IPS-20b (cell line): ENCODE results near the gene PSAP.
"Not testable (repeated sequence)": the region's sequence is repeated elsewhere in the genome, so short reads cannot be mapped to it uniquely, and the experiment has no call there.

Source experiments
- H3K27ac ChIP-seq: one replicate; pipeline ENCODE4 v1.5.1; 2013; ENCODE audit warnings: low read length
- H3K27me3 ChIP-seq: 2 replicates; pipeline ENCODE4 v1.6.1; 2013; ENCODE audit warnings: mild to moderate bottlenecking, low read length, inconsistent platforms; ENCODE audit not compliant: insufficient read depth
- H3K36me3 ChIP-seq: 2 replicates; pipeline ENCODE4 v1.6.1; 2013; ENCODE audit warnings: low read depth, mild to moderate bottlenecking, inconsistent platforms, low read length, moderate library complexity; ENCODE audit not compliant: insufficient read depth
- H3K4me1 ChIP-seq: 2 replicates; pipeline ENCODE4 v1.6.1; 2013; ENCODE audit warnings: mild to moderate bottlenecking, control low read depth, inconsistent platforms, low read length, moderate library complexity; ENCODE audit not compliant: insufficient read depth
- H3K4me3 ChIP-seq: 2 replicates; pipeline ENCODE4 v1.5.1; 2013; ENCODE audit warnings: mild to moderate bottlenecking, low read length, inconsistent platforms
- H3K9ac ChIP-seq: 2 replicates; pipeline ENCODE4 v1.6.1; 2013; ENCODE audit warnings: low read depth, mild to moderate bottlenecking, inconsistent platforms, low read length, moderate library complexity
- H3K9me3 ChIP-seq: 2 replicates; pipeline ENCODE4 v1.6.1; 2013; ENCODE audit warnings: mild to moderate bottlenecking, low read depth, low read length, inconsistent platforms; ENCODE audit not compliant: insufficient read depth

The PSAP gene

GRCh38 chr10:71882813-71883659 is 32.0 kb upstream of the PSAP start:
- Histone ChIP-seq H3K27ac (no peak overlapping the region), H3K36me3 (no peaks in the 10 kb centered on the region), H3K9ac (no peak overlapping the region), H3K27me3 (peaks cover 5% of the 10 kb centered on the region), H3K4me3 (no peak overlapping the region), H3K4me1 (no peaks in the 10 kb centered on the region; the same call in 1 of the 2 replicates), H3K9me3 (no peaks in the 10 kb centered on the region)

GRCh38 chr10:71881647-71882355 is 30.8 kb upstream of the PSAP start:
- H3K4me3 ChIP-seq: no peak overlapping the region
- H3K36me3 ChIP-seq: no peaks in the 10 kb centered on the region
- no peak overlapping the region for H3K9ac ChIP-seq
- H3K4me1 ChIP-seq: no peaks in the 10 kb centered on the region; the same call in 1 of the 2 replicates
- H3K27ac ChIP-seq: no peak overlapping the region
- H3K9me3 ChIP-seq: no peaks in the 10 kb centered on the region
- H3K27me3 ChIP-seq: no peaks in the 10 kb centered on the region

GRCh38 chr10:71881307-71881624 is 30.2 kb upstream of the PSAP start:
- not testable (repeated sequence) for H3K9ac ChIP-seq, H3K4me1 ChIP-seq

GRCh38 chr10:71880425-71881306 is 29.6 kb upstream of the PSAP start:
- Histone ChIP-seq H3K27me3 (no peaks in the 10 kb centered on the region), H3K9ac (no peak overlapping the region), H3K9me3 (no peaks in the 10 kb centered on the region), H3K4me1 (no peaks in the 10 kb centered on the region; the same call in 1 of the 2 replicates), H3K27ac (no peak overlapping the region), H3K4me3 (no peak overlapping the region), H3K36me3 (no peaks in the 10 kb centered on the region)

More at GRCh38 chr10:71881307-71881624, 30.2 kb upstream of the PSAP start:
- not testable (repeated sequence) for H3K27me3 ChIP-seq, H3K27ac ChIP-seq, H3K4me3 ChIP-seq, H3K36me3 ChIP-seq, H3K9me3 ChIP-seq

- no peaks in the 10 kb centered on the region for H3K36me3 ChIP-seq
- H3K27ac ChIP-seq: no peak overlapping the region
- H3K9ac ChIP-seq: no peak overlapping the region
- H3K9me3 ChIP-seq: no peaks in the 10 kb centered on the region
- no peak overlapping the region for H3K4me3 ChIP-seq
- H3K27me3 ChIP-seq: no peaks in the 10 kb centered on the region
- no peaks in the 10 kb centered on the region; the same call in 1 of the 2 replicates for H3K4me1 ChIP-seq
Measured at GRCh38 chr10:71878327-71879034, 27.4 kb upstream of the PSAP start.

DNA sequence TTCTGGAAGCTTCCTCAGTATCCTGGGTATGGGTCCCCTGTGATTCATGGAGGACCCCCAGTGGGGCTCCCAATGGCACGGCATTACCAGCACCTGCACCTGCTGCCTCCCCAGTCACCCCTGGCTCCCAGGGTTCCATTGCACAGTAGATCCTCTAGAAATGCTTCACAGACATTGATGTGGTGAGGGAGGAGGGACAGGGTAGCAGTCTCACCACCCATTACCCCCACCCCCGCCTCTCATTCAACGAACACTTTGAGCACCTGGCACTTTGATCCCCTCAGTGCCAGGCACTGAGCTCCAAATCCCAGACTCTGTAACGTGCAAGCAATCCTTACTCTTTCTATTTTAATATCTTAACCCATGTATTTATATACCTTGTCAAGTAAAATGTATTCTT is 26.8 kb upstream of the PSAP start:
- Histone ChIP-seq H3K4me1 (no peaks in the 10 kb centered on the region; the same call in 1 of the 2 replicates), H3K4me3 (no peak overlapping the region), H3K27ac (no peak overlapping the region), H3K9me3 (no peaks in the 10 kb centered on the region), H3K27me3 (no peaks in the 10 kb centered on the region), H3K9ac (no peak overlapping the region), H3K36me3 (no peaks in the 10 kb centered on the region)

DNA sequence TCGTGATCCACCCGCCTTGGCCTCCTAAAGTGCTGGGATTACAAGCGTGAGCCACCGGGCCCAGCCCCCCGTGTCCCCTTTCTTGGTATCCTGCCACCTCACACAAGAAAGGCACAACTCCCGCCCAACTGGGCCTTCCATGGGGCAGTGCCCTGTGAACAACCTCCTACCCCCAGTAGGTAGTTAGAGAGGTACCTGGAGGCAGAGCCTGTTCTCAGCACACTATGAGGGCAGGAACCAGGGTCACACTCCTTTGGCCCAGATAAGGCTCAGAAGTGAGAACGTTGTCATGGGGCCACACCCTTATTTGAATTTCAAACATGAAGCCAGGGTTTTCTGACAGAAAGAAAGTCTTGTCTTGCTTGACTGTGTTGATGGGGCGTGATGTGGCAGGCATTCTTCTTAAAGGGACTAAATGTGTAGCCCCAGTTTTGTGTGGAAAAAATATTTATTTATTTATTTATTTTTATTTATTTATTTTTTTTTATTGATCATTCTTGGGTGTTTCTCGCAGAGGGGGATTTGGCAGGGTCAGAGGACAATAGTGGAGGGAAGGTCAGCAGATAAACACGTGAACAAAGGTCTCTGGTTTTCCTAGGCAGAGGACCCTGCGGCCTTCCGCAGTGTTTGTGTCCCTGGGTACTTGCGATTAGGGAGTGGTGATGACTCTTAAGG is 23.8 kb upstream of the PSAP start:
- not testable (repeated sequence) for H3K4me1 ChIP-seq, H3K27me3 ChIP-seq, H3K27ac ChIP-seq, H3K36me3 ChIP-seq, H3K4me3 ChIP-seq, H3K9ac ChIP-seq, H3K9me3 ChIP-seq

DNA sequence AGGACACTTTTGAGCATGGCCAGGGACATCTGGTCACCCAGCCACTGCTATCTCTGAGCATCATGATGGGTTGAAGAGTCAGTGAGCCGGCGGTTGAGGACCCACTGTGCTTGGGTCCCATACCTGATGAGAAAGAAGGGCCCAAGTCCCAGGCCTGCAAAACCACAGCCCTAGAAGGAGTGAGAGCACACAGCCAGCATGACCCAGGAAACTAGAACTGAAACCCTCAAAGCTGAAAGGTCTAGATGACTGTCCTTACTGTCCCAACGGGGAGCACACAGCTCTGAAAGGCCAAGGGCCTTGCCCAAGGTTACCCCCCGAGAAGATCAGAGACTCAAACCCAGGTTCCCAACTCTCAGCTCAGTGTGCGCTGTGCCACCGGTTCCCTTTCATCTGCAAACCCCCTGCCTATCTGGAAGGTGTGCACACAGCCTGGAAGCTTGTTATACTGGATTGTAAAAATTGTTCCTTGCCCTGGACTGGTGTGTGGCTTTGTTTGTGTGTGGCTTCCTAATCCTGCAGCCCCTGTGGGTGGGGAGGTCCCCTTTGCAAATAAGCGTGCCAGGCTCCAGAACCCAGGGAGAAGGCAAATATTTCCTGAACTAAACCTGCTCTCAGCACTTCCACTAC is 22.6 kb upstream of the PSAP start:
- Histone ChIP-seq H3K27ac (no peak overlapping the region), H3K4me1 (no peaks in the 10 kb centered on the region; the same call in 1 of the 2 replicates), H3K27me3 (no peaks in the 10 kb centered on the region)

DNA sequence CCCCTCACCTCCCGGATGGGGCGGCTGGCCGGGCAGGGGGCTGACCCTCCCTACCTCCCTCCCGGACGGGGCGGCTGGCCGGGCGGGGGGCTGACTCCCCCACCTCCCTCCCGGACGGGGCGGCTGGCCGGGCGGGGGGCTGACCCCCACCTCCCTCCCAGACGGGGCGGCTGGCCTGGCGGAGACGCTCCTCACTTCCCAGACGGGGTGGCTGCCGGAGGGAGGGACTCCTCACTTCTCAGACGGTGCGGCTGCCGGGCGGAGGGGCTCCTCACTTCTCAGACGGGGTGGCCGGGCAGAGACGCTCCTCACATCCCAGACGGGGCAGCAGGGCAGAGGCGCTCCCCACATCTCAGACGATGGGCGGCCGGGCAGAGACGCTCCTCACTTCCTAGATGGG is 18.6 kb upstream of the PSAP start:
- not testable (repeated sequence) for H3K4me1 ChIP-seq, H3K9me3 ChIP-seq, H3K36me3 ChIP-seq, H3K4me3 ChIP-seq, H3K27me3 ChIP-seq, H3K27ac ChIP-seq, H3K9ac ChIP-seq

More for the DNA sequence above, 22.6 kb upstream of the PSAP start:
- Histone ChIP-seq H3K9me3 (no peaks in the 10 kb centered on the region), H3K4me3 (no peak overlapping the region), H3K9ac (no peak overlapping the region), H3K36me3 (no peaks in the 10 kb centered on the region)

DNA sequence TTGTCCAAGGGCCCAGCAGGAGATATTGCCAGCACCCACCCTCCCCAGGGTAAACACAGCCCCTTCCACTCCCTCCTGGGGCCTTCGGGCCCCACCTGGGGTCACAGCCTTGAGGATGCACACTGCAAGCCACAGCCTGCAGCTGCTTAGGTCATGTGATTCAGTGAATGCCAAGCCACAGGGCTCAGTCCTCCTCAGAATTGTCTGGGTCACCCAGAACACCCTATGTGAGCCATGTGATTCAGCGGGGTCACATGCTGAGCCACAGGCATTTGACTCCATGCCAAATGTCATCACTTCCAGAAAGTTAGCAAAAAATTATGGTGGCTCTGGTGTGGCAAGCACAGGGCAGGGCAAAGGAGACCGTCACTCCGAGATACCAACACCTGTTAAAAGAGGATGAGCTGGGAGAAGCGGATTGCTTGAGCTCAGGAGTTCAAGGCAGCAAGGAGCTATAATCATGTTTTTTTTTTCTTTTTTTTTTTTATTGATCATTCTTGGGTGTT is 17.2 kb upstream of the PSAP start:
- Histone ChIP-seq H3K27ac (no peak overlapping the region), H3K4me1 (no peaks in the 10 kb centered on the region; the same call in 1 of the 2 replicates), H3K9me3 (no peaks in the 10 kb centered on the region), H3K9ac (no peak overlapping the region), H3K4me3 (no peak overlapping the region), H3K36me3 (no peaks in the 10 kb centered on the region), H3K27me3 (no peaks in the 10 kb centered on the region)
